Sigmoid colon (tissue), 4 donors: ENCODE measurements around the gene FURIN.
A peak's percentile ranks its signal among the peaks of the same experiment; 100 is the strongest.

Experiments used
- EP300 ChIP-seq, 4 donors: sonication (generic); formaldehyde crosslinking; IDR thresholded peaks; one replicate each; pipeline ENCODE4 v1.6.1; 2017; ENCODE audit warnings: antibody characterized with exemption in 4 of 4
- POLR2A ChIP-seq, 2 donors: fragments of 450-650 bp; IDR thresholded peaks; one replicate each; pipeline ENCODE4 v1.6.1; 2016; ENCODE audit warnings: antibody characterized with exemption in 2 of 2, mild to moderate bottlenecking in 2 of 2, moderate library complexity in 2 of 2
- POLR2AphosphoS5 ChIP-seq, 4 donors: sonication (generic); formaldehyde crosslinking; IDR thresholded peaks; one replicate each; pipeline ENCODE4 v1.6.1; 2017; ENCODE audit warnings: antibody characterized with exemption in 4 of 4
- TF ChIP-seq, protein P1 (sequence below), 4 experiments: fragments of 450-650 bp in 3 of 4; fragments of 200-600 bp in 1 of 4; IDR thresholded peaks; one replicate each; pipeline ENCODE4 v1.5.1; 2016 to 2019; ENCODE audit warnings: antibody characterized with exemption in 4 of 4, mild to moderate bottlenecking in 3 of 4, moderate library complexity in 2 of 4

DNA sequence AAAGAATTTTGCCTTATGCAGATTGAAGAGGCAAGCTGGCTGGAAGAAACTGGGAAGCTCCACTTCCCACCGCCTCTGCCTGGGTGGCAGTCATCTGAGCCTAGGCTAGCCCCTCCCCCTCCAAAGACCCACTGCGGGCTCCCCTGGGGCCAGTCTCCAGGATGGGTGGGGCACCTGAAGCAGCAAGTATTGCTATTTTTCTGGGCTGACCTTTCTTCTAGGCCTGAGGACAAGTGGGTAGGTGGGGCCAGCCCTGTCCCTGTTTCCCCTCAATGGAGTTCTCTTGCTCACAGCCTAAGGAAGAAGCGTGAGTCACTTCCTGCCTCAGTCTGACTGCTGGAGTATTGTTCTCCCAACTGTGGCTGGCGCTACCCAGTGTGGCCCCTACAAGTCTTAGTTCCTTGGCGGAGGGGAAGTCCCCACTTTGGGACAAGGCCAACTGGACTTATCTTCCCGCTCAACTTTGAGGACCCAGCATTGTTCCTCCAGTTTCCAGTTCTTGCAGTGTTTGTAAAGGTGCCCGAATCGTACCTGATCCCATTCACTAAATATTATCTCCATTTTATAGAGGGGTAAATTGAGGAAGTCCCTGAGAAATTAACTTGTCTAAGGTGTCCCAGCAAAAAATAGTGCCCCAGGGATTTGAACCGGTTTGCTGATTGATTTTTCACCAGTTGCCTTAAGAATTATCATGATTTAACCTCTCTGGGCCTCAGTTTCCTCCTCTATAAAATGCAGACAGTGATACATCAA lies 1.4 kb downstream of the FURIN start:
- TF ChIP-seq, protein P1, sequence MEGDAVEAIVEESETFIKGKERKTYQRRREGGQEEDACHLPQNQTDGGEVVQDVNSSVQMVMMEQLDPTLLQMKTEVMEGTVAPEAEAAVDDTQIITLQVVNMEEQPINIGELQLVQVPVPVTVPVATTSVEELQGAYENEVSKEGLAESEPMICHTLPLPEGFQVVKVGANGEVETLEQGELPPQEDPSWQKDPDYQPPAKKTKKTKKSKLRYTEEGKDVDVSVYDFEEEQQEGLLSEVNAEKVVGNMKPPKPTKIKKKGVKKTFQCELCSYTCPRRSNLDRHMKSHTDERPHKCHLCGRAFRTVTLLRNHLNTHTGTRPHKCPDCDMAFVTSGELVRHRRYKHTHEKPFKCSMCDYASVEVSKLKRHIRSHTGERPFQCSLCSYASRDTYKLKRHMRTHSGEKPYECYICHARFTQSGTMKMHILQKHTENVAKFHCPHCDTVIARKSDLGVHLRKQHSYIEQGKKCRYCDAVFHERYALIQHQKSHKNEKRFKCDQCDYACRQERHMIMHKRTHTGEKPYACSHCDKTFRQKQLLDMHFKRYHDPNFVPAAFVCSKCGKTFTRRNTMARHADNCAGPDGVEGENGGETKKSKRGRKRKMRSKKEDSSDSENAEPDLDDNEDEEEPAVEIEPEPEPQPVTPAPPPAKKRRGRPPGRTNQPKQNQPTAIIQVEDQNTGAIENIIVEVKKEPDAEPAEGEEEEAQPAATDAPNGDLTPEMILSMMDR (IDR thresholded peaks at IDR 0.05): no peak
- TF ChIP-seq POLR2A (IDR thresholded peaks at IDR 0.05) (no peak), POLR2AphosphoS5 (IDR thresholded peaks at IDR 0.05) (peak in 2 of 4 donors; percentile 48 to 75), EP300 (IDR thresholded peaks at IDR 0.05) (peak in 1 of 4 donors; percentile 3)
